Suprapubic skin (tissue), 4 donors: ENCODE data around the gene FUOM. TPM values are rescaled to one million over a fixed set of nuclear protein-coding genes. Genes with fewer than 3 reads are reported as not detected.

Experiments used
- DNase-seq, 2 donors: peaks; one replicate each; pipeline ENCODE4 v3.0.0-alpha.2; 2019; ENCODE audit warnings: low spot score in 2 of 2
- H3K27ac ChIP-seq: fragments of 200-600 bp; sonication (generic); one replicate; pipeline ENCODE4 v1.5.1; 2019
- H3K27me3 ChIP-seq: fragments of 200-600 bp; sonication (generic); one replicate; pipeline ENCODE4 v1.5.1; 2019
- H3K36me3 ChIP-seq: fragments of 200-600 bp; sonication (generic); one replicate; pipeline ENCODE4 v1.5.1; 2019
- H3K4me1 ChIP-seq: fragments of 200-600 bp; sonication (generic); one replicate; pipeline ENCODE4 v1.5.1; 2019
- H3K4me3 ChIP-seq: fragments of 200-600 bp; sonication (generic); one replicate; pipeline ENCODE4 v1.5.1; 2019; ENCODE audit warnings: mild to moderate bottlenecking
- H3K9me3 ChIP-seq: fragments of 200-600 bp; sonication (generic); one replicate; pipeline ENCODE4 v1.5.1; 2019
- EP300 ChIP-seq: sonication (generic); formaldehyde crosslinking; IDR thresholded peaks from one replicate; pipeline ENCODE4 v1.6.1; 2017; ENCODE audit warnings: antibody characterized with exemption
- POLR2A ChIP-seq, 2 donors: fragments of 450-650 bp; IDR thresholded peaks; one replicate each; pipeline ENCODE4 v1.6.1; 2017; ENCODE audit warnings: antibody characterized with exemption in 2 of 2, mild to moderate bottlenecking in 2 of 2, moderate library complexity in 2 of 2
- POLR2AphosphoS5 ChIP-seq, 3 donors: sonication (generic); formaldehyde crosslinking; IDR thresholded peaks; one replicate each; pipeline ENCODE4 v1.6.1; 2017; ENCODE audit warnings: antibody characterized with exemption in 3 of 3
- WGBS: methylation state at CpG from one replicate; pipeline ENCODE4 v1.1.5; 2018; 5-methylcytosine and 5-hydroxymethylcytosine counted together
- total RNA-seq, 4 donors: library from RNA; depleted of rRNA; stranded (reverse); fragments of >200 nt; gene quantifications; one replicate each; pipeline ENCODE4 v1.1.0, GENCODE V29; 2016
- TF ChIP-seq, protein P1 (sequence below), 2 donors: fragments of 200-600 bp in 1 of 2; fragments of 450-650 bp in 1 of 2; sonication (generic) in 1 of 2; IDR thresholded peaks; one replicate each; pipeline ENCODE4 v1.5.1; 2016 to 2019; ENCODE audit warnings: antibody characterized with exemption in 2 of 2, mild to moderate bottlenecking in 1 of 2, moderate library complexity in 1 of 2

Gene FUOM
- total RNA-seq, 4 donors from 2014 or later, result 7.8 to 13.8 (median 11.7) TPM

DNA sequence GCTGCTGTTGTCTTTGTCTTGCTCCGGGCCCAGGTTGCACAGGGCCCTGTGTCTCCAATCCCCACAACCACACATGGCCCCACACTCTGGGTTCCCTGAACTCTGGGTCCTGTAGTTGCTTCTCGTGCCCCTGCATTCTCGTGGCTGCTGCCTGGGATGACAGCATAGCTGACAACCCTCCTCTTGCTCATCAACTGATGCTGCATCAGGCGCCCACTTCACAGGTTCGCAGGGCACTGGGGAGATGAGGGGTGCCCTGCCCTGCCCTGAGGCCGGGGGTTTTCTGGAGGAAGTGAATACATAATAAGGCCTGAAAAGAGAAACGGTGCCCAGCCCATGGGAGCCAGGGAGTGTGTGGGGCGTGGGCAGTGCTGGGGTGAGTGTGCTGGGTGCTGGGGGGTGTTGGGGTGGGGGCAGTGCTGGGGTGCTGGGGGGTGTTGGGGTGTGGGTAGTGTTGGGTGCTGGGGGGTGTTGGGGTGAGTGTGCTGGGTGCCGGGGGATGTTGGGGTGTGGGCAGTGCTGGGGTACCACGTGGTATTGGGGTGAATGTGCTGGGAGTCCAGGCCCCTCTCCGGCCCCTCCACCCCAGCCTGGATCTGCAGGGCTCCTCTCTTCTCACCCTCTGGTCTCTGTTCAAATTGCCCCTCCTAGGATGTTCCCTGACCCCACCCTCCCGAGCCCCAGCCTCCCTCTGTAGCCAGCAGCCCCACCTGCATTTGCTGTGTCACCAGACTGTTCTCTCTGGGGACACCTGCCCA lies 34.1 kb upstream of the FUOM start:
- H3K27ac ChIP-seq, result no peak overlapping the region
- H3K27me3 ChIP-seq, result no peaks in the 10 kb centered on the region
- H3K4me1 ChIP-seq, result peaks cover 18% of the 10 kb centered on the region
- TF ChIP-seq EP300 (no peak), POLR2A (IDR thresholded peaks at IDR 0.05) (no peak), POLR2AphosphoS5 (IDR thresholded peaks at IDR 0.05) (no peak)
- TF ChIP-seq, protein P1, sequence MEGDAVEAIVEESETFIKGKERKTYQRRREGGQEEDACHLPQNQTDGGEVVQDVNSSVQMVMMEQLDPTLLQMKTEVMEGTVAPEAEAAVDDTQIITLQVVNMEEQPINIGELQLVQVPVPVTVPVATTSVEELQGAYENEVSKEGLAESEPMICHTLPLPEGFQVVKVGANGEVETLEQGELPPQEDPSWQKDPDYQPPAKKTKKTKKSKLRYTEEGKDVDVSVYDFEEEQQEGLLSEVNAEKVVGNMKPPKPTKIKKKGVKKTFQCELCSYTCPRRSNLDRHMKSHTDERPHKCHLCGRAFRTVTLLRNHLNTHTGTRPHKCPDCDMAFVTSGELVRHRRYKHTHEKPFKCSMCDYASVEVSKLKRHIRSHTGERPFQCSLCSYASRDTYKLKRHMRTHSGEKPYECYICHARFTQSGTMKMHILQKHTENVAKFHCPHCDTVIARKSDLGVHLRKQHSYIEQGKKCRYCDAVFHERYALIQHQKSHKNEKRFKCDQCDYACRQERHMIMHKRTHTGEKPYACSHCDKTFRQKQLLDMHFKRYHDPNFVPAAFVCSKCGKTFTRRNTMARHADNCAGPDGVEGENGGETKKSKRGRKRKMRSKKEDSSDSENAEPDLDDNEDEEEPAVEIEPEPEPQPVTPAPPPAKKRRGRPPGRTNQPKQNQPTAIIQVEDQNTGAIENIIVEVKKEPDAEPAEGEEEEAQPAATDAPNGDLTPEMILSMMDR (IDR thresholded peaks at IDR 0.05), result no peak
- WGBS, result 73% methylated on average over 12 of the region's 12 CpGs
- peaks cover 15% of the 10 kb centered on the region for H3K36me3 ChIP-seq
- no peak overlapping the region for H3K4me3 ChIP-seq
- peak in 1 of 2 donors; percentile 53 for DNase-seq
- H3K9me3 ChIP-seq, result no peaks in the 10 kb centered on the region

DNA sequence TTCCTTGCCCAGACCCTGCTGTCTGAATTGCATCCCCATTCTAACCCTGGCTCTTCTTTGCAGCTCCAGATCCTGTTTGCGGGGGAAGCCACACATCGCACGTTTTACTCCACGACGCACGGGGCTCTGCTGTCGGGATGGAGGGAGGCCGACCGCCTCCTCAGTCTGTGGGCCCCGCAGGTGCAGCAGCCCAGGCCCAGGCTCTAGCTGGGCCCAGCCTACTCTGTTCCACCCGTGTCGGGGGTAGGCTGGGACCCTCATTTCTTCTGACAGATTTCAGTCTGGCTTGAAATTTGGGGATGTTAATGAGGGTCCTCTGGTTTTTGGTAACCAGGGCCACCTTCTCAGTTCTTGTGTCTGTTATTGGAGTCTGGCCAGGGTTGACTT lies 33.4 kb upstream of the FUOM start:
- DNase-seq, result no peak
- 95% methylated on average over 12 of the region's 12 CpGs for WGBS

DNA sequence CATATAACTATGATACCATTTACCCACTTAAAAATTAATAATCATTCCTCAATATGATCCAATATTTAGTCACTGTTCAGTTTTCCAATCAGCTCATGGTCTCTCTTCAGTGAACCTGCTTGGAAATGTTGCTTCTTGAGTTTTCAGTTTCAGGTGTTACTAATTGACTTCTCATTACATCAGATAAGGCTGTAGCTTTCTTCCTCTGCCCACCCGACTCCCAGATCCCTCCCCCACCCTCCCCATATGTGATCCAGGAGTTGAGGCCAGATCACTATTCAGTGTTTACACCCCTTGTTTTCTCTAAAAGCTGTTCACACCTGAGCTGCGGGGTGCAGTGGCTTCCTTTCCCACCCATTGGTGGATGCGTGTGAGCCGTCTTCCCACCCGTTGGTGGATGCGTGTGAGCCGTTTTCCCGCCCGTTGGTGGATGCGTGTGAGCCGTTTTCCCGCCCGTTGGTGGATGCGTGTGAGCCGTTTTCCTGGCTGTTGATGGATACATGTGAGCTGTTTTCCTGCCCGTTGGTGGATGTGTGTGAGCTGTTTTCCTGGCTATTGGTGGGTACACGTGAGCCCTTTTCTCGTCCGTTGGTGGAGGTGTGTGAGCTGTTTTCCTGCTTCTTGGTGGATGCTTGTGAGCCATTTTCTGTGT lies 32.9 kb upstream of the FUOM start:
- Histone ChIP-seq H3K4me1 (peaks cover 18% of the 10 kb centered on the region), H3K9me3 (no peaks in the 10 kb centered on the region), H3K27me3 (no peaks in the 10 kb centered on the region), H3K4me3 (no peak overlapping the region), H3K36me3 (peaks cover 8% of the 10 kb centered on the region), H3K27ac (no peak overlapping the region)
- WGBS, result 88% methylated on average over 19 of the region's 19 CpGs
- DNase-seq, result peak in 1 of 2 donors; percentile 42
- TF ChIP-seq EP300 (no peak), POLR2A (IDR thresholded peaks at IDR 0.05) (no peak), POLR2AphosphoS5 (IDR thresholded peaks at IDR 0.05) (no peak)
- TF ChIP-seq, protein P1 (IDR thresholded peaks at IDR 0.05), result no peak

More for the DNA sequence above, 33.4 kb upstream of the FUOM start:
- Histone ChIP-seq H3K27ac (no peak overlapping the region), H3K4me3 (no peak overlapping the region), H3K9me3 (no peaks in the 10 kb centered on the region), H3K36me3 (peaks cover 13% of the 10 kb centered on the region), H3K4me1 (peaks cover 18% of the 10 kb centered on the region), H3K27me3 (no peaks in the 10 kb centered on the region)
- TF ChIP-seq EP300 (no peak), POLR2A (IDR thresholded peaks at IDR 0.05) (no peak)
- TF ChIP-seq, protein P1 (IDR thresholded peaks at IDR 0.05), result no peak

DNA sequence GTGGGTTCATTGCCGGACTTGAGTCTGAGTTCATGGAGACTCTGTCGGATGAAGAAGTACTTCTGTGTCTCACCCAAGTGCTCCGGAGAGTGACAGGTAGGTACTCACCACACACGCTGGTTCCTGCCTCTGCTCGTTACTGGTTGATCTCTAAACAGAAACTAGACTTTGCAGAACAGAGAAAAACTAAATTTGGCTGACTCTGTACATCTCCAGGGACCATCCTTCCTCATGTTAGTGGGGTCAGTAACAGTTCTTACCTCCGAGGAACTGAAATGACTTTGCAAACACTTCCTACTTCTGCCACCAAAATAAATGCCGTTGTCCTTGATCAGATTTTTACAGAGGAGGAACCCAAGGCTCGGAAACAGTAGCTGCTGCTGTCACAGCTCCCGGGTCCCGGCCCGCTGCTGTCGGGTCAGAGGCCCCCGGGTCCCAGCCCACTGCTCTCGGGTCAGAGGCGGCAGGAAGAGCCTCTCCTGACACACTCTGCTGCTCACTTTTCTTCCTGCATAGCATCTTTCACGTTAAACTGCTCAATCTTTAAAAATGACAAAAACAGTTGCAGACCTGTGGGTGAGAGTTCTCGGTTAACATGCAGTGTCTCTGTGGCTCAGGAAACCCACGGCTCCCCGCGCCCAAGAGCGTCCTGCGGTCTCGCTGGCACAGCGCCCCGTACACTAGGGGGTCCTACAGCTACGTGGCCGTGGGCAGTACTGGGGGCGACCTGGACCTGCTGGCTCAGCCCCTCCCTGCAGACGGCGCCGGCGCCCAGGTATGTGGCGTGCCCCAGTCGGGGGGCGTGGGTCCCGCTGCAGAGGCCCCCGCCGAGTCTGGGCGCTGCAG lies 31.4 kb upstream of the FUOM start:
- H3K4me1 ChIP-seq, result peaks cover 4% of the 10 kb centered on the region
- no peaks in the 10 kb centered on the region for H3K9me3 ChIP-seq
- H3K27ac ChIP-seq, result no peak overlapping the region
- peaks cover 7% of the 10 kb centered on the region for H3K36me3 ChIP-seq
- peak overlapping the region; percentile 23 for H3K4me3 ChIP-seq
- TF ChIP-seq POLR2A (IDR thresholded peaks at IDR 0.05) (no peak), EP300 (no peak), POLR2AphosphoS5 (IDR thresholded peaks at IDR 0.05) (no peak)
- TF ChIP-seq, protein P1 (IDR thresholded peaks at IDR 0.05), result no peak
- 82% methylated on average over 32 of the region's 39 CpGs for WGBS
- DNase-seq, result peak in 1 of 2 donors; percentile 53
- H3K27me3 ChIP-seq, result no peaks in the 10 kb centered on the region
